ENCODE results near the gene GPR153.

The GPR153 gene

GRCh38 chr1:6261615-6261995 is 707 bp upstream of the GPR153 start:
- no peak for TF ChIP-seq CTCF (IDR thresholded peaks at IDR 0.05; ENCODE audit: low read depth, low read length)
- H3K4me3 ChIP-seq (ENCODE audit: low read depth, low read length), result no peak overlapping the region; the same call in 1 of the 2 replicates

- TF ChIP-seq CTCF (IDR thresholded peaks at IDR 0.05; ENCODE audit: low read depth, low read length), result no peak
- peak overlapping the region; percentile 69 for H3K4me3 ChIP-seq (ENCODE audit: low read depth, low read length)
Measured at GRCh38 chr1:6260433-6260934, 414 bp downstream of the GPR153 start.

GRCh38 chr1:6259491-6260362 is 1.2 kb downstream of the GPR153 start:
- TF ChIP-seq CTCF (IDR thresholded peaks at IDR 0.05; ENCODE audit: low read depth, low read length), result no peak

GRCh38 chr1:6258675-6259074 is 2.2 kb downstream of the GPR153 start:
- TF ChIP-seq CTCF (IDR thresholded peaks at IDR 0.05; ENCODE audit: low read depth, low read length), result no peak
- no peak overlapping the region for H3K4me3 ChIP-seq (ENCODE audit: low read depth, low read length)

More at GRCh38 chr1:6259491-6260362, 1.2 kb downstream of the GPR153 start:
- H3K4me3 ChIP-seq (ENCODE audit: low read depth, low read length), result peak overlapping the region; percentile 69

GRCh38 chr1:6257541-6258069 is 3.3 kb downstream of the GPR153 start:
- no peak overlapping the region for H3K4me3 ChIP-seq (ENCODE audit: low read depth, low read length)
- no peak for TF ChIP-seq CTCF (IDR thresholded peaks at IDR 0.05; ENCODE audit: low read depth, low read length)

- no peak for TF ChIP-seq CTCF (IDR thresholded peaks at IDR 0.05; ENCODE audit: low read depth, low read length)
- H3K4me3 ChIP-seq (ENCODE audit: low read depth, low read length), result no peak overlapping the region
Measured at GRCh38 chr1:6256645-6257044, 4.3 kb downstream of the GPR153 start.

GRCh38 chr1:6254691-6255090 is 6.2 kb downstream of the GPR153 start:
- H3K4me3 ChIP-seq (ENCODE audit: low read depth, low read length), result no peak overlapping the region
- no peak for TF ChIP-seq CTCF (IDR thresholded peaks at IDR 0.05; ENCODE audit: low read depth, low read length)

All from WI38 (cell line).